Measurements from ENCODE around the gene R3HDM4.

GRCh38 chr19:932648-933552, 19.9 kb upstream of the R3HDM4 start:
- TF ChIP-seq CTCF (IDR thresholded peaks at IDR 0.05; ENCODE audit: extremely low read depth in 1 of 2, insufficient read depth in 1 of 2, low read depth in 1 of 2, low read length in 2 of 2) (no peak), POLR2A (IDR thresholded peaks at IDR 0.05; ENCODE audit: low read depth, low read length) (no peak), EZH2 (IDR thresholded peaks at IDR 0.05; ENCODE audit: borderline replicate concordance, low read depth, low read length, severe bottlenecking) (no peak), POLR2AphosphoS5 (IDR thresholded peaks at IDR 0.05; ENCODE audit: insufficient read depth, low read depth, low read length) (no peak)

Measured in endothelial cell of umbilical vein (primary cell).